RWPE2 (cell line): ENCODE results near the gene TSPAN5.
"Not testable (repeated sequence)": the region's sequence is repeated elsewhere in the genome, so short reads cannot be mapped to it uniquely, and the experiment has no call there.

Source experiments
- ATAC-seq: fragments of 200-7000 bp; cut with Tn5 transposase; 3 replicates; pipeline ENCODE4 v1.9.1; 2021; ENCODE audit warnings: low read depth
- DNase-seq: peaks from one replicate; pipeline ENCODE4 v3.0.0-alpha.2; 2020; ENCODE audit warnings: low spot score
- H3K27ac ChIP-seq: fragments of 450-650 bp; 2 replicates; pipeline ENCODE4 v1.5.1; 2017; ENCODE audit warnings: mild to moderate bottlenecking; ENCODE audit not compliant: poor library complexity, severe bottlenecking
- H3K27me3 ChIP-seq: fragments of 250-450 bp; sonication (Bioruptor Pico); 2 replicates; pipeline ENCODE4 v1.5.1; 2021; ENCODE audit warnings: mild to moderate bottlenecking, moderate library complexity; ENCODE audit not compliant: insufficient read depth, poor library complexity, severe bottlenecking
- H3K36me3 ChIP-seq: fragments of 250-450 bp; sonication (Bioruptor Pico); 2 replicates; pipeline ENCODE4 v1.5.1; 2020; ENCODE audit warnings: low read depth, mild to moderate bottlenecking, moderate library complexity
- H3K4me1 ChIP-seq: fragments of 250-450 bp; sonication (Bioruptor Pico); 2 replicates; pipeline ENCODE4 v1.5.1; 2021; ENCODE audit warnings: mild to moderate bottlenecking, moderate library complexity; ENCODE audit not compliant: insufficient read depth, poor library complexity, severe bottlenecking
- H3K4me3 ChIP-seq: fragments of 250-450 bp; sonication (Bioruptor Pico); 2 replicates; pipeline ENCODE4 v1.5.1; 2021; ENCODE audit warnings: mild to moderate bottlenecking, moderate library complexity; ENCODE audit not compliant: severe bottlenecking
- H3K9me3 ChIP-seq: fragments of 250-450 bp; sonication (Bioruptor Pico); 2 replicates; pipeline ENCODE4 v1.5.1; 2021; ENCODE audit warnings: mild to moderate bottlenecking, moderate library complexity; ENCODE audit not compliant: severe bottlenecking
- TF ChIP-seq, protein P1 (sequence below): fragments of 450-650 bp; IDR thresholded peaks from one replicate; pipeline ENCODE4 v1.5.1; 2017; ENCODE audit warnings: mild to moderate bottlenecking, moderate library complexity; ENCODE audit not compliant: poor library complexity, severe bottlenecking

TSPAN5 gene

GRCh38 chr4:98540803-98541202 is 117.6 kb downstream of the TSPAN5 start:
- Histone ChIP-seq H3K27me3 (no peaks in the 10 kb centered on the region), H3K4me1 (peaks cover 20% of the 10 kb centered on the region), H3K36me3 (peaks cover 4% of the 10 kb centered on the region), H3K27ac (peak overlapping the region; percentile 58), H3K9me3 (no peaks in the 10 kb centered on the region), H3K4me3 (no peak overlapping the region)
- TF ChIP-seq, protein P1, sequence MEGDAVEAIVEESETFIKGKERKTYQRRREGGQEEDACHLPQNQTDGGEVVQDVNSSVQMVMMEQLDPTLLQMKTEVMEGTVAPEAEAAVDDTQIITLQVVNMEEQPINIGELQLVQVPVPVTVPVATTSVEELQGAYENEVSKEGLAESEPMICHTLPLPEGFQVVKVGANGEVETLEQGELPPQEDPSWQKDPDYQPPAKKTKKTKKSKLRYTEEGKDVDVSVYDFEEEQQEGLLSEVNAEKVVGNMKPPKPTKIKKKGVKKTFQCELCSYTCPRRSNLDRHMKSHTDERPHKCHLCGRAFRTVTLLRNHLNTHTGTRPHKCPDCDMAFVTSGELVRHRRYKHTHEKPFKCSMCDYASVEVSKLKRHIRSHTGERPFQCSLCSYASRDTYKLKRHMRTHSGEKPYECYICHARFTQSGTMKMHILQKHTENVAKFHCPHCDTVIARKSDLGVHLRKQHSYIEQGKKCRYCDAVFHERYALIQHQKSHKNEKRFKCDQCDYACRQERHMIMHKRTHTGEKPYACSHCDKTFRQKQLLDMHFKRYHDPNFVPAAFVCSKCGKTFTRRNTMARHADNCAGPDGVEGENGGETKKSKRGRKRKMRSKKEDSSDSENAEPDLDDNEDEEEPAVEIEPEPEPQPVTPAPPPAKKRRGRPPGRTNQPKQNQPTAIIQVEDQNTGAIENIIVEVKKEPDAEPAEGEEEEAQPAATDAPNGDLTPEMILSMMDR: no peak
- DNase-seq: no peak
- ATAC-seq: no peak

DNA sequence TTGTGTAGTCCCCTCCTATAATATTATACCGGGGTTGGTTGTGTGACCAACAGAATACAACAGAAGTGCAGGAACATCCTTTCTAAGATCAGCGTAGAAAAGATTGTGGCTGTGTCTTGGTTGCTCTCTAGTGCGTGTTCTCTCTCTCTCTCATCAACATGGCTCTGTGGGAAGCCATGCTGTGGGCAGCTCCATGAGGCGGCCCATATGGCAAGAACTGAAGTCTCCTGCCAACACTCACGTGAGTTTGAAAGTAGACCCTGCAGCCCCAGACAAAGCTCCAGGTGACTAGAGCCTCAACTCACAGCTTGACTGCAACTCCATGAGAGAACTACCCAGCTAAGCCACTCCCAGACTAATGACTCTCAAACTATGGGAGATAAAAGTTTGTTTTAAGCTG is 118.7 kb downstream of the TSPAN5 start:
- TF ChIP-seq, protein P1: no peak
- no peak overlapping the region for H3K27ac ChIP-seq
- H3K4me3 ChIP-seq: no peak overlapping the region
- no peaks in the 10 kb centered on the region for H3K27me3 ChIP-seq
- peaks cover 20% of the 10 kb centered on the region for H3K4me1 ChIP-seq
- H3K36me3 ChIP-seq: peaks cover 7% of the 10 kb centered on the region
- H3K9me3 ChIP-seq: no peaks in the 10 kb centered on the region
- no peak for DNase-seq
- ATAC-seq: no peak

DNA sequence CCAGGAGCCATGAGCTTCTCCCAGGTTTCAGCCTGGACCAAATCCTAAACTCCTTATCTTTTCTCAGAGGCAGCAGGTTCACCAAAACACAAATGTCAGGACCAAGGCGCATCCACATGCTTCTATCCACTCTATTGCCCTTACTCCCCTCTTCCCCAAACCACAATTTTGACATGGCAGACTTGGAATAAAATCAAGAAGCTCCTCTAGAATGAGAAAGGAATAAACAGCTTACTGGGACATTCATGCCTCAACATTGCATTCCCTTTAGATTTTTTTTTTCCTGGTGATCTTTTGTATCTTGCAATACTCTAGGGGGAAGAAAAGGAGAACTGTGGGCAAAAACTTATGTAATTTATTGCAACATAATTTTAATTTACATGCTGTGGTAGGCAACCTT is 119.1 kb downstream of the TSPAN5 start:
- TF ChIP-seq, protein P1: no peak
- ATAC-seq (no peak), DNase-seq (no peak)
- Histone ChIP-seq H3K4me3 (no peak overlapping the region), H3K9me3 (no peaks in the 10 kb centered on the region), H3K36me3 (peaks cover 7% of the 10 kb centered on the region), H3K27ac (no peak overlapping the region), H3K4me1 (peaks cover 20% of the 10 kb centered on the region), H3K27me3 (no peaks in the 10 kb centered on the region)

- TF ChIP-seq, protein P1: no peak
- H3K36me3 ChIP-seq: peaks cover 4% of the 10 kb centered on the region; the same call in 1 of the 2 replicates
- peaks cover 8% of the 10 kb centered on the region for H3K4me1 ChIP-seq
- no peaks in the 10 kb centered on the region for H3K9me3 ChIP-seq
- DNase-seq (no peak), ATAC-seq (no peak)
- no peak overlapping the region for H3K4me3 ChIP-seq
- H3K27me3 ChIP-seq: no peaks in the 10 kb centered on the region
- H3K27ac ChIP-seq: no peak overlapping the region
Measured at GRCh38 chr4:98536631-98537030, 121.8 kb downstream of the TSPAN5 start.

GRCh38 chr4:98534146-98534545 is 124.3 kb downstream of the TSPAN5 start:
- H3K4me3 ChIP-seq, ATAC-seq, H3K4me1 ChIP-seq, H3K27me3 ChIP-seq, DNase-seq, H3K9me3 ChIP-seq, H3K36me3 ChIP-seq, H3K27ac ChIP-seq: not testable (repeated sequence)
